ENCODE data around the gene CNTNAP5.

CNTNAP5 gene

GRCh38 chr2:124025171-124025580 is at the start of gene CNTNAP5:
TSS of gene CNTNAP5 (plus strand) at chr2:124025287. CDS start at chr2:124025651, 364 bp downstream.
- CTCF ChIA-PET, result interaction anchor here (1.0 to 2.3 kb wide), 5 partner anchors 10 to 41 kb away, joined by 3 to 9 read pairs (median 3); no protein-coding TSS in a partner anchor
- POLR2A ChIA-PET, result no interaction called here
- TF ChIP-seq CTCF (IDR thresholded peaks at IDR 0.05; ENCODE audit: control extremely low read depth, extremely low read depth, low read depth, missing control alignments), result no peak
- DNase-seq (ENCODE audit: extremely low spot score), result peak; percentile 43

- POLR2A ChIA-PET, result no interaction called here
- CTCF ChIA-PET, result no interaction called here
- no peak for TF ChIP-seq CTCF (IDR thresholded peaks at IDR 0.05; ENCODE audit: control extremely low read depth, extremely low read depth, low read depth, missing control alignments)
- no peak for DNase-seq (ENCODE audit: extremely low spot score)
Observed at GRCh38 chr2:123976054-123976648, 48.9 kb upstream of the CNTNAP5 start.

DNA sequence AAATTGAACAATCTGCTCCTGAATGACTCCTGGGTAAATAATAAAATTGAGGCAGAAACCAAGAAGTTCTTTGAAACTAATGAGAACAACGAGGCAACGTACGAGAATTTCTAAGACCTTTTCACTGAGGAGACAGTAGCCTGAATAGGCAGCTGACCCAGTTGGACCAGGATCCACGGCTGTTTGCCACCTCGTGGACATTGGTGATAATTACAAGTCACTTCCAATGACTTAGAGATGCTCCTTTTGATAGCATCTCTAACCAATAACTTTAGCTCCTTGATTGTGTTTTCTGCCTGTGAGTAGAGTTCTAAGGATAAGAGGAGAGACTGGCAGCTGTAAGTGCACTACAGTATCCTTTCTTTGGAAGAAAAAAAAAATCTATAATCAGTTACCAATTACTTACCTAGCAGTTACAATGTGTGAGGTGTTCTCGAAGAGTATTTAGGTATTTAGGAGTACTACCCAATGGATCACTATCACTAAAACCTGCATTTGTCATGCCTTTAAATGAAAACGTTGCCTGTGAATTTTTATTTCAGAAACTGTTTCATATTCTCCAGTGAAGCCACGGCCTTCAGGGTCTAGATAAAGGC is 31.3 kb upstream of the CNTNAP5 start:
- peak; percentile 10 for DNase-seq (ENCODE audit: extremely low spot score)
- ChIA-PET POLR2A (no interaction called here), CTCF (interaction anchor here (1.1 to 1.9 kb wide), 2 partner anchors 15 to 32 kb away, joined by 3 to 5 read pairs; no protein-coding TSS in a partner anchor)

GRCh38 chr2:123999681-124000080 is 25.4 kb upstream of the CNTNAP5 start:
- POLR2A ChIA-PET, result no interaction called here

More for the DNA sequence above, 31.3 kb upstream of the CNTNAP5 start:
- peak; percentile 34 for TF ChIP-seq CTCF (IDR thresholded peaks at IDR 0.05; ENCODE audit: control extremely low read depth, extremely low read depth, low read depth, missing control alignments)

DNA sequence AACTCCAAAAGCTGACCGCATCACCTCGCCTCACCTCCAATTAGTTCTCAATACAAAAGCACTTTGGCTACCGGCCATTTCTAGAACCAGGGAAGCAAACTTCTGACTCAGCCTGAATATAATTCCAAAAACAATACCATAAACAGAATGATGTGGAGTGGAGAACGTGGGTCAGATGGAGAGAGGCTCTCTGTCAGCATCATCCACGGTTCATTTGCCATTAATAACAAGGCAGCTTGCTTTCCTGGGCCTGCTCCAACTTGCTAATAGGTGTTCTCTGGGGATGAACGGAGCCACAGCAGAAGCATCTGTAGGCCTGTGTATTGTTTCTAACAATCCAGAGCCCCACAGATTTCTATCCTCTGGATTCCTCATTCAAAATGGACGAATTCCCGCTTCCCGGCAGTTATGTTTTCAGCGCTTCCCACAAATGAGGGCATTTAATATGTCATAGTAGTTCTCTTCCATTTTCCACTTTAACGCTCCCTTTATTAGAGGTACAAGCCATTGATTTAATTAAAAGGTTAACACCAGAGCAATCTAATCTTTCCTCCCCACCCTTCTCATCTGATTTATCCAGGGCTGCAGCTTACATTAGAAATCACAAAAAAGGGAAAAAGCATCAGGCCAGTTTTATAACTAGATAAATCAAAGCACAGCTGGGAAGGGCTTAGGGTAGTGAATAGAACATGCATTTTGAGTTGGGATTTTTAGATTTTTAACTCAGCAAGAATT is 23.2 kb upstream of the CNTNAP5 start:
- TF ChIP-seq CTCF (IDR thresholded peaks at IDR 0.05; ENCODE audit: control extremely low read depth, extremely low read depth, low read depth, missing control alignments), result no peak
- ChIA-PET POLR2A (no interaction called here), CTCF (no interaction called here)
- no peak for DNase-seq (ENCODE audit: extremely low spot score)

More at GRCh38 chr2:123999681-124000080, 25.4 kb upstream of the CNTNAP5 start:
- no peak for TF ChIP-seq CTCF (IDR thresholded peaks at IDR 0.05; ENCODE audit: control extremely low read depth, extremely low read depth, low read depth, missing control alignments)
- CTCF ChIA-PET, result interaction anchor here (1.0 to 1.2 kb wide), 2 partner anchors 9 to 26 kb away, joined by 3 to 5 read pairs; no protein-coding TSS in a partner anchor
- no peak for DNase-seq (ENCODE audit: extremely low spot score)

- CTCF ChIA-PET, result interaction anchor here (1.2 to 2.9 kb wide), 3 partner anchors 8 to 18 kb away, joined by 3 to 11 read pairs (median 4); no protein-coding TSS in a partner anchor
- no peak for DNase-seq (ENCODE audit: extremely low spot score)
- TF ChIP-seq CTCF (IDR thresholded peaks at IDR 0.05; ENCODE audit: control extremely low read depth, extremely low read depth, low read depth, missing control alignments), result no peak
- POLR2A ChIA-PET, result no interaction called here
Observed at GRCh38 chr2:124018890-124019289, 6.2 kb upstream of the CNTNAP5 start.

All from GM10248 (cell line).